NCI-H1417 (cell line): Measurements from ENCODE around the gene SAMD14.

Experiments used
- DNase-seq, 3 experiments: peaks; one replicate each; lab custom pipeline; 2025; lab: John Stamatoyannopoulos, UW

The SAMD14 gene

DNA sequence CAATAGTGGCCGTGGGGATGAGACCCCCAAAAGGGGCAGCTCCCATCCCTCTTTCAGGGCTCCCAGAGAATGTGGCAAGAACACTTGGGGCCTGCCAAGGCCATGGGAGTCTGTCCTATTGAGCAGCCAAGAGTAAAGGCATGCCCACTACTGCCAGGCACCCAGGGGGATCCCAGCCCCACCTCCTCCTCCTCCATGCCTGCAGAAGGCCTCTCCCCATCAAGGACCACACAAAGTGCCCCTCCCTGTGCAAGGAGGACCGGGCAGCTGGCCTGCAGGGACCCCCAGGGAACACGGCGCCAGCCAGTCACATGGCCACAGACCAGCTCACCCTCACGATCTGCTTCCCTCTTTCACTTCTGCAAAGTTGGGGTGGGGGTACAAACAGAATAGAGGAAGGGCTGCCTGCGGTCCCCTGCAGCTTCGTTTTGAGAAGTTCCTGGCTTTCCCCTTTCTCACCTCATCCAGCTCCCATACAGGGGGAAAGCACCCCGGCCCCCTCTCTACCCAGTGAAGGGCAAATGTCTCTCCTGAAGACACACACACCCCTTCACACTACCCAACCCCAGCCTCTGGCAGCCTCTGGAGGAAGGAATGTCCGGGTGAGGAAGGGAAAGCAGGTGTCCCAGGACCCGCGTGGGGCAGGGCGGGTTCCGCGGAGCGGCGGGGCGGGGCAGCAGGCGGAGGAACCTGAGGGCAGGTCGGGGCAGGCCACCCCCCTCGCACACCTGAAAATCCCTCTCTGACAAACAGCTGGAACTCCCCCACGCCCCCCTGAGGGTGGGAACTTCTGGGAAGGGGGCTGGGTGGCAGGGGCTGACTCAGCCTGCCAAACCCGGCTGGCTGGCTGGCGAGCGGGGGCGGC lies 18.5 kb upstream of the SAMD14 start:
- peak in 1 of 3 experiments; percentile 31 for DNase-seq

DNA sequence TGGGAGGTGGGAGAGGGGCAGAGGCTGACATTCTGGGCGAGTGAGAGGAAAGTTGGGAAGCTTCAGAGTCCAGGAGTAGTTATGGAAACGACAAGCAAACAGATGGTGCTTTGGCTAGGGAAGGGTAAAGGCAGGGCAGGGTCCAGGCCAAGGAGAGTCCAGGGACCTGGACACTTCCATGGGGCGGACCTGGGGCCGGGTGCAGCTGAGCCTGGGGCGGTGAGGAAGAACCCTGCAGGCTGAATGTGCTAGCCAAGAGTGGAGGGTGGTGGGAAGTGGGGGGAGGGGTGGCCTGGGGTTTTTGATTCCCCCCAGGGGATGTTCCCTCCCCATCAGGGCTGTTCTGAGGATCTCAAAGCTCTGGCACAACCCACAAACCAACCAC lies 17.9 kb upstream of the SAMD14 start:
- DNase-seq, result no peak

DNA sequence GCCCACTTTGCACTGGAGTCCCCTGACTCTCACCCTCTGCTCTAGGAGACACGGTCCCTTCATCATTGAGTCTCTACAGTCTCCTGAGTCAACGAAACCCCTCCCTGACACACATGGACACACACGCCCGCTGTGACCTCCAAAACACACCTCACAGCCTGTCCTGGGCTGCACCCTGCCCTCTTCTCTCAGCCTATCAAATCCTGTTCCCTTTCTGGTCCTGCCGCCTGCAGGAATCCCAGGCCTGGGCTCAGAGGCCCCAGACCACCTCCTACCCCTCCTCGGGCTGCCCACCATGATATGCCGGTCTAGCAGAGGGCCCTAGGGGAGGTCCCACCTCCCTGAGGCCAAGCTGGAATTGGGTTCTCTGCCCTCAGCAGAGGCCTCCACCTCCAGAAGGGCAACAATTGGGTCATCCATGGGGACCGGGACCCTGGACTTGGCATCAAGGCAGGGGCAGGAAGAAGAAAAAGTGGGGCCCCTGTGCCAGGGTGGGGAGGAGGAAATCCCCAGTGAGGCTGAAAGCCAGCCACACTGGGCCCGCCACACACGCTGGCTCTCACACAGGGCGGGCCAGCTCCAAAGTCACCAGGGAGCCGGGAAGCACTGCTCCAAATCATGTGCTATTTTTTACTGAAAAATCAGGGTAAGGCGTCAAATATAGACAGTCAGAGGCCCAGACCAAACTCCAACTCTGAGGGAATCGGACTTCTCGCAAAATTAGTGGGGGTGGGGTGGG lies 17.1 kb upstream of the SAMD14 start:
- no peak for DNase-seq

DNA sequence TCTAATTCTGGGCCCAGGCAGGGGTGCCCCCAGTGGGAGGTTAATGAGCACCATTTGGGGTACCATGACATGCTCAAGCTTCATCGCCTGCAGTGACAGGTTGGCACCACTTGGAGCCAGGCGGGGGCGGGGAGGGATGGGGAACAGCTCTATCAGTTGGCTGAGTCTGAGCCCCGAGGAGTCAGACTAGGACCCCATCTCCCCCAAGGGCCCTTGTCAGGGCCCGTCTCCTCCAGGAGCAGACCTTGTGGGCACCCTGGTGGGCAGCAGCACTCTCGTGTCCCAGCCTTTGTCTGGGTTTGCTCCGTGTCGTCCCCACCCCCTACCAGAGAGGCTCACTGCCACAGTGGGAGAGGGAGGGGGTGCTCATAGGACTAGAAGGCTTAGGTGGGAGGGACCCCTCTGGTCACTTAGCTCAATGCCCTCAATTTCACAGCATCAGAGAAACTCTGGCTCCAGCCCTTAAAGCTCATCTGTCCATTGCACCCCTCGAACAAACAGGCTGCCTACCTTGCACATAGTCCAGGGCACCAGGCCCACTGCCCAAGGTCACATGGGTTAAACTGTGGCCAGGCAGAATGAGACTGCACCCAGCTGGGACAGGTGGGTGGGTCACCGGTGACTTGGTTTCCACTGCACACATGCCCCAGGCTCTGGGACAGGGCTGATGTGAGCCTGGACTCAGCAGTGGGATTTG lies 16.4 kb upstream of the SAMD14 start:
- DNase-seq, result no peak

DNA sequence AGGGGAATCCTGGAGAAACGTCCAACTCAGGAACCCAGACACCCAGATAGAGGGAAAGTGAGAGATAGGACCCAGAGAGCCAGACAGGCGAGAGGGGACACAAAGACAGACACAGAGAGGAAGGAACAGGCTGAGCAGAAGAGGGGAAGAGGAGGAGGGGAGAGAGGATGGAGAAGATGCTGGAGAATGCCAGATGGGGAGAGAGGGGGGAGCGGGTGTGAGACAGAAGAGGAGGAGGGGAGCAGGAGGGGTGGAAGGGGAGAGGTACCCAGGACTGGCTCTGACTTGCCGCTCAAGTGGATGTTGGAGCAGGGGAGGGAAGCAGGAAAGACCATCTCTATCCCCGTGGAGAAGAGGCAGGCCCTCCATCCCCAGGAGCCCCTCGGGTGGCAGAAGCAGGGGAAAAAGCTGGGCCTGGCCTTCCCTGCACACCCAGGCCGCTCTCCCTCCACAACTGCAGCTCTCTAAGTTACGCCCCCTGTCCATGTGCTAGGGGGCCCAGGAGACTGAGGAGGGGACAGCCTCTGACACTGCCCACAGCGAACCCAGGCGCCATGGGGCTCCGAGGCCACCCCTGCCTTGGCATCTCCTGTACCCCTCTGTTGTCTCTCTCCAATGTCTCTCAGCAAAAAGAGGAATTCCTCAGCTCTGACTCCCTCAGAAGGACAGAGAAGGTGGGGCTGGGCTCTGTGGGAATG lies 15.7 kb upstream of the SAMD14 start:
- no peak for DNase-seq

DNA sequence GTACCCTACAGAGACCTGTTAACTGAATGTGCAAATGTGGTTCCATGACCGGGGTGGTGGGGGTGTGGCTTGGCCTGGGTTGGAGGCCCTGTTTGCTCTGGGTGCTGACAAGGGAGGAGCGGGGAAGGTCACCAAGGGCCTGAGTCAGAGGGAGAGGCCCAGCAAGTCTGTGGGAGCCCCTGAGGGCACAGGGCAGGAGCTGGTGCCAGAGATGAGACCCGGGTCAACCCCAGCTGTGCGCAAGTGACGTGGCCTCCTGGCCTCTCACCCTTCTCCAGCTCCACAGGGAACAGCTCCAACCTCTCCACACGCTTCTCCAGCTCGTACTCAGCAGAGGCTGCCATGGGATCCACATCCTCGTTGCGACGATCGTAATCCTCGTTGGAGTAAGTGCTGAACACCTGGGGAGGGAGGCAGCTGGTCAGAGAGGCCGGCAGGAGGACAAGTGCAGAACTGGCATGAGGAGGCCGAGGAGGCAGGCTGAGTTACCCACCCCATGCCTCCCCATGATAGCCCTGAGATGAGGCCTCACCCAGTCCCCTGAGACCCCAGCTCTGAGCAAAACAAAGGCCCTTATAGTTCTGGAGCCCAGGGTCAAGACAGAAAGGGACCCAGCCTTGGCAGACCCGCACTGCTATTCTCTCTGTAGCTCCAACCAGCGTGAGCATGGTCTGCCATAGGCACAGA lies 15.0 kb upstream of the SAMD14 start:
- no peak for DNase-seq

DNA sequence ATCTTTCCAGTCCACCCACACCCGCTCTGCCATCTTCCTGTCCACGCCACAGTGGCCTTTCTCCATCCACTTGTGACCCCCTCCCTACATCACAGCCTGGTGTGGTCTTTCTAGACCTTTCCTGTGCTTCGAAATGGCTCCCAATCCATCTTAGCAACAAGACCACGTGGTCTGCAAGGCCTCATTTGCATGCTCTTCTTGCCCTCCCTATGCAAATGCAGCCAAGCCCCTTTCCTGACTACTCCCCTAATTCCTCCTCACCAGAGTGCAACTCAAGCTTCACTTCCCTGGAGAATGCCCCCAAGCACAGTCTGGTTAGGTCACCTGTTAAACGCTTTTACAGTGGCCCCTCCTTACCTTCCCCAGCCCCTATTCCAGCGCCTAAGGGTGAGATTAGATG lies 14.4 kb upstream of the SAMD14 start:
- DNase-seq, result no peak

DNA sequence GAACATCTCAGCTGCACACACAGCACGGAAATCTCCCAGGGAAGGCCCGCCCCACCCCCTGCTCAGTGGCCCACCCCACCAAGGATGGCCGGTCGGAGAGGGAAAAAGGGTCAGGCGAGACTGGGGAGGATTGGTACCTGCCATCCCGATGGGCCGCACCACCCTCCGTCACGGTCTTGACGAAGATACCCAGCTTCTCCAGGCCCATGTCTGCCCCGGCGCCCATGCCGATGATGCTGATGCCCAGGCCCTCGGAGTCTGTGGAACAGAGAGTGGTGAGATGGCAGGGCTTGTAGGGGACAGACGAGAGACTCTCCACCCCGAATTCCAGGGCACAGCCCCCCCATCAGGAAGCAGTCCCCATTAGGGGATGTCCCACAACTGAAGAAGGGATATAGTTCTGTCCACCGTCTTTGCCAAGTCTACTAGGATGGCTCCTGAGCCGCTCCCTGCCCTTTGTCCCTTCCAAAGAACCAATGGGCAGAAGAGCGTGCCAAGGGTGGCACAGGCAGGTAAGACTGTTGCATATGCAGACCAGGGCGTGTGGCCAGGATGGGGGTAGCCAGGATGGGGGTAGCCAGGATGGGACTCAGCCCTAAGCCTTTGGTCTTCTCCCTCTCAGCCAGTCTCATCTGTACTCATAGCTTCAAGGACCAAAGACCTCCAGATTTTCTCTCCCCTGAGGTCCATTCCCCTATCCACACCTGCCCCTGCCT lies 13.7 kb upstream of the SAMD14 start:
- no peak for DNase-seq

DNA sequence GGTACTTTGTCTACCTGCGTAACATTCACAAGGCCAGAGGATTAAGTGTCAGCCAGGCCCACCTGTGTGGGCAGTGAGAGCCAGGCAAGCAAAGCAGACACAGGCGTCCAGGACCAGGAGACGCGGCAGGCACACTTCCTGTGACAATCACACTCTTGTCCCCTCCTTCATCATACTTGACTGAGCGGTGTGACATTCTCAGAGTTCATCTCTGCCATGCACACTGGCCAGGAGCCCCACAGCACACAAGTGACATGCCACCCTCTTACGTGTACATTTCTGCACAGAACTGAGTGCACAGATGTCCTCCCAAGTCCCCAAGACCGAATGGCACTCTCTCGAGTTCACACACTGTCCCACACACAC lies 11.8 kb upstream of the SAMD14 start:
- no peak for DNase-seq

DNA sequence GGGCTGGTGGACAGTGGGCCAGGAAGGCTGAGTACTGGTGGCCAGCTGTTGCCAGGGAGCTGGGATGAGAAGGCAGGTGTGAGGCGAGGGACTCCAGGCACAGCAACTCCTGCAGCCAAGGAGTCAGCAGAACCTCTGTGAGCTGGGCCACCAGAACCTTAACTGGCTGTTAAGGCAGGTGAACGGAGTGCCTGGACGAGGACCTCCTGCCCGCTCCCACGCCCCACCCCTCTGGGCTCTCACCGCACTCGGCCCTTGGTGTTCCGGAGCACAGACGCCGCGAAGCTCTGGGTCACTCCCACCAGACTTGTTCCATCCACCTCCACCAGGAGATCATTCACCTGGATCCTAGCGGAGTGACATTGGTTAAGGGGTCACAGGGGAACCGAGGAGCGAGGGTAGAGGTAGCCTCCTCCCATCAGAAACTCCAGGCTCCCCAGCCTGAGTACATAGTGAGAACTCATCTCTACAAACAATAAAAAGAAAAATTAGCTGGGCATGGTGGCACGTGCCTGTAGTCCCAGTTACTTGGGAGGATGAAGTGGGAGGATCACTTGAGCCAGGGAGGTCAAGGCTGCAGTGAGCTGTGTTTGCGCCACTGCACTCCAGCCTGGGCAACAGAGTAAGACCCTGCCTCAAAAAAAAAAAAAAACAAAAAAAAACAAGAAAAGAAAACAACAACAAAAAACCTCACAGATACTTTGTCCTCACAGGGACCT lies 11.2 kb upstream of the SAMD14 start:
- no peak for DNase-seq

DNA sequence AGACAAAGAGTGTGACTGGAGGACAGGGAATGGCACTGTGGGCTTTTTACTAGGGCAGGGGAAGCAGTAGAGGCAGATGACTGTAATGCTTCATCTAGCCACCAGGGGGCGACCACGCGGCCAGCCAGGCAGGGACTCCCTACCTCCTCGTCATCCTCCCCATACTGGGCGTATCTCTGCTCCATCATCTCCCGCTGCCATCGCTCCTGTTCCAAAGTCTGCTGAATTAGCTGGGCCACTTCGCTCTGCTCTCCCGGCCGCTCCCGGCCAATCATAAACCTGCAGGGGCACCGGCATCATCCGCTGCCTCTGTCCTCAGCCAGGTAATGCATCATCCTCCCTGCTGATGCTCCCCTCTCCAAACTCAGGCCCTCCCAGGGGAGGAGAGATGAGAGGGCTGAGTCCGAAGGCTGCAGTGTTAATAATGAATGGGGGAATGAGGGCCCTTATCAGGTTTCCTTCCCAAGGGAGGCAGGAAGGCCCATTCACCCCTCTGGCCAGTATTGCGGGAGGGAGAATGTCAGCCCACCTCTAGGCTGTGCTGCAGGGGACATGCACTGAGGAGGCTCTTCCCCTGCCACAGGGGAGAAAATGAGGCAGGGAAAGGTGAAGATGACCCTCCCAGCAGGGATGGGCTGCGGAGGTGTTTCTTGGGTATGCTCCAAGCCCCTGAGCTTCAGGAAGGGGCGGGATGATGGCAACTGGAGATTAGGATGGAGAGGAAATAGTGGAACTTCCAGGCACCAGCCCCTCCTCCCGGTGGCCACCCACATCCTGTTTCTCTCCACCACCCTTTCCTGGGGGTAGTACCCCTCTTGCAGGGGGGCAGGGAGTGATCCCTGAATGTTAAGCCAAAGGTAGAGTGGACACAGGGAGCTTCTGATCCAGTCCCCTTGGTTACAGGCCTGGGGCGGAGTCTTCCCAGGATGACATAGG lies 10.3 kb upstream of the SAMD14 start:
- DNase-seq, result peak; percentile 11 to 57 (median 27)

DNA sequence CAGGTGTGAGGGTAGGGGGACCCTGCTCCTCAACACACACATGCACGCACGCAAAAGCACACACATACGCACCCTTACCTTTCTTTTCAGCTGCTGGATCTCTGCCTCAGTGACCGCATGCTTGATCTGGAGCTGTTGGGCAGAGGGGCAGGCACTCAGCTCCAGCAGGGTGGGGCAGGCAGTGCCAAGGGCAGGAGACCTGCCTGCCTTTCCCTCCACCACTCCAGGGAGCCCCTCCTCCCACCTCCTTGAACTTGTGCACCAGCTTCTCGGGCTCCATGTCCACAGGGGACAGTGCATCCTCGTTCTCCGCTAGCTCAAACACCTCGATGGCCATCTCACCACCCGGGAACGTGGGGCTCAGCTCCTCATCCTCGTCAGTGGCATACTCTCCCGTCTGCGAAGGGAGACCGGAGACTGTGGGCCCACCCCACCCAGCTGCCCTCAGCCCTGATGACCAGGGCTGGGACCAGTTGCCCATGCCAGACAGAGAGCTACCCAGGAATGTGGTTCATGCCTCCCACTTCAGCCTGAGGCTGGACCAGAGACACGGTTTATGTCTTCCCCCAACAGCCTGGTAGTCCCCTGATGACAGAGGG lies 9.3 kb upstream of the SAMD14 start:
- DNase-seq, result no peak

DNA sequence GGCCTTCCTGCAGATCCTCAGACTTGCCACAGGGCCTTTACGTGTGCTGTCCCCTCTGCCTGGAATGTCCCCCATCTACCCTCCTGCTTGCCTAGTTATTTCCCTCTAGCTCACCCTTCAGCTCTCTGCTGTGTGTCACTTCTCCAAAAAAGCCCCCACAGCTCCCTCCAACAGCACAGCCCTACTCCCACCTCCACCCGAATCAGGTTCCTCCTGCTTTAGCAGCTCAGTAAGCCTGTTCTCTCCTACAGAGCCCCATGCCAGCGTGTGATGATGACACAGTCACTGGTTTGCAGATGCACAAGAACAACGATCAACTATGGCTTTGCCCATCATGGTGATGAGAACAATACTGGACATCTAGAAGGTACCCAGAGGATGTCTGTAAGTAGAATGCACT lies 7.1 kb upstream of the SAMD14 start:
- DNase-seq, result no peak

DNA sequence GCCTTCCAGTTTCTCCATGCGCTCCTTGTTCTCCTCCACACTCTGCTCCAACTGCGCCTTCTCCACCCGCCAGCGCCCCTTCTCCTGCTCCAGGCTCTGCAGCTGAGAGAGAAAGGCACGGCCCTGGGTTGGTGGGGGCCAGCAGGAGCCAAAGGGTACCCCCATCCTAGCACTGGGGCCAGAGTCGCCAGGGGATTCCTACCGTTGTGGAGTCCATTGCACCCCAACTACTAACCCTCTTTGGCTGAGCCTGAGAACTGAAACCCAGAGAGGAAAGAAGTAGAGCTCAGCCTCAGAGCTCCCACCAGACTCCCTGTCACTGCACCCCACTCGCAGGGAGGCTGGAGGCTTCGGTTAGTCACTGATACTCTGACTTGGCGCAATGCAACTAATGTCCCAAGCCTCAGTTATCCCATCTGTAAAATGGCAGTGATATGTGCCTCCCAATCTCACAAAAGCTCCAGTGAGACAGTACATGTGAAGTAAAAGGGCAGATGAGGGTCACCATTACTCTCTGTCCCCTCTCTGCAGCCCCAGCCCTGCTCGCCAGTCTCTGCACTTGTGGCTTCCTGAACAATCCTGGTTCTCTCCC lies 6.2 kb upstream of the SAMD14 start:
- DNase-seq, result no peak

DNA sequence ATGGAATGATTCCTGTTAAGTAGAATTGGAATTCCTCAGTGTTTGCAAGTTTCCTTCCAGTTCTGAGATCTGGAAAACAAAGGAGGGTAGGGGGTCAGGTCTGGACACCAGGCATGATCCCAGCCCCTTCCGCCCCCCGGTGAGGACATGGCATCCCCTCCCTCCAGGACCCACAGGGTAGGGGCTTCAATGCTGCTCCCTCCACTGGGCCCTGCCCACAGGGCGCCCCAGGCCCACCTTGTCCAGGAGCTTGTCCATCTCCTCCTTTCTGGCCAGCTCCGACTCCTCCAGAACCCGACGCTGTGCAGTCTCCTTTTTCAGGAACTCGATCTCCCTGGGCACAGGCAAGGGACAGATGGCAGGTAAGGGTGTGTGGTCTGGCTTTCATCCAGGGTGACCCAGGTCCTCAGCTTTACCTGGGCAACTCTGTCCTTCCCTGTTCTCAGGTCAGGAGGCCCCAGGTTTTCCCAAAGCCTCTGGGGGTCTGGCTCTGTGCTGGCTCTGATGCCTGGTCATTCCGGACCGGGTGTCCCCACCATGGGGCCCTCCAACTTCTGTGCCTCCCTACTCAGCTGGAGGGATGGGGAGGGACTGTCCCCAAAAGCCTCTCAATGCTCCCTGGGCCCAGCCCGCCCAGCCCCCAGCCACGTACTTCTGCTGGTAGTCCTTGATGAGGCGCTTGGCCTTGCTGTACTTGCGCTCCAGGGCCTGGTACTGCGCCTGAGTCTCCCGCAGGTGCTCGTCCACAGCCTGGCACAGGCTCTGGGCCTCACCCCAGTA lies 5.5 kb upstream of the SAMD14 start:
- no peak for DNase-seq

DNA sequence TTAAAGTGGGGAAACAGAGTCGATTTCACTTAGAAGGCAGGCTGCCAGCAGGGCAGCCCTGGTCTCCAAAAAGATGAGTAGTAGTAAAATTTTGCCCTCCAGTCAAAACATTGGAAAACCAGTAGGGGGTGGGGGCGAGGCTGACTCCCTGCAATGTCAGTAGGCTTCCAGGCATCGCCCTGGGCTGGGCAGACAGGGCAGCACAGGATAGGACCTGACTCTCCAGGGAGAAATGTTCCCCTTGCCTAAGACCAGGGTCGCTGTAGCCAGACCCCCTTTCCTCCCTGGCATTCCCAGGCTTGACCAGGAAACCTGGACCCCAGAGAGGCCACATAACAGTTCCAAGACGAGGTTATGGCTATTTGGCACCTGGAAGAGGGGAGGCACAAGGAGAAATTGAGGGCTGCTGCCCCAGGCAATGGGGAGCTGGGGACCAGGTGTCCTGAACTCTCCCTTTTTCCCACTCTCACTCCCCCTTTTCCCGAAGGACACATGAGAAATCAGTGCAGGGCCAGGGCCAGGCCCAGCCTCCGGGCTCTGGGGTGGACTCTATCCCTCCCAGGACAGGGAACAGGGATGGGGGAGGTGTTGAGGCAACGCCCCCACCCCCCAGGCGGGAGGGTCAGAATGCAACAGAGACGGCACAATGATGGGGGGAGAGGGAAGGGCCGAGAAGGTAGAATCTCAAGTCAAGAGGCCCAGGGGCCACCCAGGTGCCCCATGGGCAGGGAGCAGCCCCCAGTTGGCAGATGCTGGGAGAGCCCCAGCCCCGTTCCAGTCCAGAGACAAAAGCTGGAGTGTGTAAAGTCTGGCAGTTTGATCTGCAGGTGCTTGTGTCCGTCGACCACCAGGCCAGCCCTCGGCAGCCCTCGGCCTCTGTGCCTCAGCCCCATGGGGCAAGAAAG lies 4.5 kb upstream of the SAMD14 start:
- DNase-seq, result no peak

DNA sequence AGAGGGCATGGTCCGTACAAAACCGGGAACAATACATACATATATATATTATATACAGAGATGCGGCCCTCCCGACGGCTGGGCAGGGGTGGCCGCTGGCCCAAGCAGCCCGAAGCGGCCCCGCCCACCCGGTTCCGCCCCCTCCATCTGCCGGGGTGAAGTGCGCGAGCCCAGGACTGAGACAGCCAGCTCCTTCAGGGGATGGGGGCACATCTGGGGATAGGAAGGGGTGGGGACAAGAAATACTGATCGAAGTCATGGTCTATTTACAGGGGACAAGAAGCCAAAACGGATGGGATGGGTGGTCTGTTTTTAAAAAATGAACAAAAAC lies 3.8 kb upstream of the SAMD14 start:
- no peak for DNase-seq
